Glutamatergic neuron (in vitro differentiated cells): ENCODE measurements around the gene PTPRN2. TPM values are rescaled to one million over a fixed set of nuclear protein-coding genes. Genes with fewer than 3 reads are reported as not detected.

Experiments used
- DNase-seq: peaks from one replicate; pipeline ENCODE4 v3.0.0; 2022
- H3K27ac Mint-ChIP-seq: one replicate; pipeline ENCODE4 v1.8.0; 2020; ENCODE audit warnings: mild to moderate bottlenecking, mixed read lengths, inconsistent platforms; ENCODE audit not compliant: unreplicated experiment
- H3K27me3 Mint-ChIP-seq: one replicate; pipeline ENCODE4 v1.8.0; 2020; ENCODE audit warnings: mild to moderate bottlenecking, moderate library complexity, mixed read lengths, inconsistent platforms; ENCODE audit not compliant: unreplicated experiment
- H3K36me3 Mint-ChIP-seq: one replicate; pipeline ENCODE4 v1.8.0; 2020; ENCODE audit warnings: mild to moderate bottlenecking, mixed read lengths, inconsistent platforms; ENCODE audit not compliant: unreplicated experiment
- H3K4me1 Mint-ChIP-seq: one replicate; pipeline ENCODE4 v1.8.0; 2020; ENCODE audit warnings: mild to moderate bottlenecking, low read depth, mixed read lengths, inconsistent platforms; ENCODE audit not compliant: unreplicated experiment
- H3K4me3 Mint-ChIP-seq: one replicate; pipeline ENCODE4 v1.8.0; 2020; ENCODE audit warnings: mild to moderate bottlenecking, mixed read lengths, inconsistent platforms; ENCODE audit not compliant: unreplicated experiment
- H3K9me3 Mint-ChIP-seq: one replicate; pipeline ENCODE4 v1.8.0; 2020; ENCODE audit warnings: mild to moderate bottlenecking, moderate library complexity, mixed read lengths, inconsistent platforms; ENCODE audit not compliant: unreplicated experiment
- CTCF ChIP-seq: fragments of 200-600 bp; sonication (generic); IDR thresholded peaks from one replicate; pipeline ENCODE4 v1.5.0; 2021; ENCODE audit not compliant: partially characterized antibody, unreplicated experiment
- total RNA-seq: library from RNA; stranded (reverse); fragmentation: NEBNext Ultra II Directional; extraction: Animal tissue kit (Norgen Biotek cat#: 25700); gene quantifications from one replicate; pipeline ENCODE4 v1.2.1, GENCODE V29; 2021; ENCODE audit not compliant: unreplicated experiment

Gene PTPRN2
- total RNA-seq, 1 donor from 2014 or later: 49.0 TPM

- peaks cover 17% of the 10 kb centered on the region for H3K9me3 Mint-ChIP-seq
- no peak overlapping the region for H3K4me3 Mint-ChIP-seq
- peaks cover 20% of the 10 kb centered on the region for H3K36me3 Mint-ChIP-seq
- H3K27me3 Mint-ChIP-seq: peaks cover 18% of the 10 kb centered on the region
- no peak for TF ChIP-seq CTCF
- H3K4me1 Mint-ChIP-seq: no peaks in the 10 kb centered on the region
- H3K27ac Mint-ChIP-seq: no peak overlapping the region
- DNase-seq: no peak
Observed at GRCh38 chr7:157803906-157804305, 783.7 kb downstream of the PTPRN2 start.

GRCh38 chr7:157801971-157802675, 785.5 kb downstream of the PTPRN2 start:
- H3K9me3 Mint-ChIP-seq: peaks cover 13% of the 10 kb centered on the region
- peaks cover 23% of the 10 kb centered on the region for H3K36me3 Mint-ChIP-seq
- DNase-seq: no peak
- H3K4me1 Mint-ChIP-seq: no peaks in the 10 kb centered on the region
- peaks cover 10% of the 10 kb centered on the region for H3K27me3 Mint-ChIP-seq
- H3K4me3 Mint-ChIP-seq: no peak overlapping the region
- H3K27ac Mint-ChIP-seq: no peak overlapping the region
- TF ChIP-seq CTCF: no peak

GRCh38 chr7:157801113-157801512, 786.5 kb downstream of the PTPRN2 start:
- no peak for DNase-seq
- no peaks in the 10 kb centered on the region for H3K4me1 Mint-ChIP-seq
- peaks cover 13% of the 10 kb centered on the region for H3K9me3 Mint-ChIP-seq
- TF ChIP-seq CTCF: no peak
- H3K36me3 Mint-ChIP-seq: peaks cover 29% of the 10 kb centered on the region
- peaks cover 10% of the 10 kb centered on the region for H3K27me3 Mint-ChIP-seq
- no peak overlapping the region for H3K27ac Mint-ChIP-seq
- H3K4me3 Mint-ChIP-seq: no peak overlapping the region

- H3K36me3 Mint-ChIP-seq: peaks cover 29% of the 10 kb centered on the region
- H3K4me1 Mint-ChIP-seq: no peaks in the 10 kb centered on the region
- peaks cover 14% of the 10 kb centered on the region for H3K9me3 Mint-ChIP-seq
- TF ChIP-seq CTCF: no peak
- peaks cover 11% of the 10 kb centered on the region for H3K27me3 Mint-ChIP-seq
- no peak overlapping the region for H3K4me3 Mint-ChIP-seq
- DNase-seq: no peak
- H3K27ac Mint-ChIP-seq: no peak overlapping the region
Observed at GRCh38 chr7:157800281-157800680, 787.3 kb downstream of the PTPRN2 start.

- no peak for TF ChIP-seq CTCF
- no peak overlapping the region for H3K27ac Mint-ChIP-seq
- H3K36me3 Mint-ChIP-seq: peaks cover 34% of the 10 kb centered on the region
- H3K27me3 Mint-ChIP-seq: peaks cover 12% of the 10 kb centered on the region
- DNase-seq: no peak
- H3K4me1 Mint-ChIP-seq: peaks cover 3% of the 10 kb centered on the region
- H3K9me3 Mint-ChIP-seq: peaks cover 19% of the 10 kb centered on the region
- no peak overlapping the region for H3K4me3 Mint-ChIP-seq
Observed at GRCh38 chr7:157799076-157799685, 788.4 kb downstream of the PTPRN2 start.
